Measurements from ENCODE around the gene GNGT1.

The GNGT1 gene

DNA sequence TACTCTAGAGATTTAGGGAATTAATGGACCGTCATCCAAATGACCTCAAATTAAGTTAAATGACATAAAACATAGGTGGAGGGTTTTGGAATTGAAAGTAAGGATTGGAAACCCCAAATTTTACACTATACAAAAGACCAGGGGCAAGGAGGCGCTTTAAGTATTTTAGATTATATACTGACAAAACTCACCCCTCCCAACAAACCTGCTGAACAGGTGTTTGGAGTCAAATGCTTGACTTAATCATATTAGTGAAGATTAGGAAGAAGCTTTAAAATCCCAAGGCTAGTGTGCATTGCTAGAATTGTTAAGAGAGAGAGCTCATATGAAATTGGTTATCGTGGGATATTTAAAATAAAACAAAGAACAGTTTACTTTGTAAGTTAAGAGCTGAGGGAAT, at the start of gene GNGT1:
Gene GNGT1, plus strand, starts transcription at position 301 of the 400 bp plus-strand sequence. CDS start 180 bp downstream, outside the sequence.
- in situ Hi-C loops (cut with MboI; ENCODE audit: low sequenced_read_pairs) = no loop called here

GRCh38 chr7:93858857-93859256, 47.5 kb upstream of the GNGT1 start:
- in situ Hi-C loops (cut with MboI; ENCODE audit: low sequenced_read_pairs) = no loop called here

- in situ Hi-C loops (cut with MboI; ENCODE audit: low sequenced_read_pairs) = no loop called here
Observed at GRCh38 chr7:93860261-93860660, 46.1 kb upstream of the GNGT1 start.

DNA sequence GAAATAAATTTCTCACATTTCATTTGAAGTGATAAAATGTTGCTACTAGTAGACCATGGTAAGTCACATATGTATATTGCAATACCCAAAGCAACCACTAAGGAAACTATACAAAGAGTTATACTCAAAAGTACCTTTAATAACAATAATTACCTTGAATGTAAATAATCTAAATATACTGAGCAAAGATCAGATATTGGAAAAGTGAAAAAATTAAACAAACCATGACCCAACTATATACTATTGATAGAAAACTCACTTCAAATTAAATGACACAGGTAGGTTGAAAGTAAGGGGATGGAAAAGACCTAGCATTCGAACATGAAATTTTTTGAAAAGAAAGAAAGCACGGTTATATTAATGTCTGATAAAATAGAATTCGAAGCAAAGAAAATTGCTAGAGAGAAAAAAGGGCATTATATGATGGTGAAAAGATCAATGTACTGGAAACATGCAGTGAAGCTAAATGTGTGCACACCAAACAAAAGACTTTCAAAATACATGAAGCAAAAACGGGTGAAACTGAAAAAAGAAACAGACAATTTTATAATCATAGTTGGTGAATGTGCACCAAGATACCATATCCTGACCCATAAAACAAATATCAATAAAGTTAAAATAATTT, 44.9 kb upstream of the GNGT1 start:
- in situ Hi-C loops (cut with MboI; ENCODE audit: low sequenced_read_pairs) = no loop called here

- in situ Hi-C loops (cut with MboI; ENCODE audit: low sequenced_read_pairs) = no loop called here
Observed at GRCh38 chr7:93862651-93863050, 43.7 kb upstream of the GNGT1 start.

DNA sequence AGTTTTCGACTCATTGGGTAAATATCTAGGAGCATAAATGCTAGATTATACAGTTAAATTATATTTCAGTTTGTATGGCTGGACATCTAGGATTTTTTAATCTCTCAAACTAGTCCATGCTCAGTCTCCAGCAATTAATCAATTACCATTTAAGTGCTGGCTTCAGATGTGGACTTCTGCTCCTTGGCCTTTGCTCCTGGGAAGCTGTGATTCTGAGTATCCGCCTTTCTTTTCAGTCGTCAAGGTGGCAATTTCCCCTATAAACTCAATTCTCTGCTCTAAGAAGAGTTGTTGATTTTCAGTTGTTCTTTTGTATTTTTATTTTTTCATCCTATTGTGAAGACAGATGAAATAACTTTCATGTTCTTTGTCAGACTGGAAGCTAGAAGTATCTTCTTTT, 39.5 kb upstream of the GNGT1 start:
- in situ Hi-C loops (cut with MboI; ENCODE audit: low sequenced_read_pairs) = no loop called here

DNA sequence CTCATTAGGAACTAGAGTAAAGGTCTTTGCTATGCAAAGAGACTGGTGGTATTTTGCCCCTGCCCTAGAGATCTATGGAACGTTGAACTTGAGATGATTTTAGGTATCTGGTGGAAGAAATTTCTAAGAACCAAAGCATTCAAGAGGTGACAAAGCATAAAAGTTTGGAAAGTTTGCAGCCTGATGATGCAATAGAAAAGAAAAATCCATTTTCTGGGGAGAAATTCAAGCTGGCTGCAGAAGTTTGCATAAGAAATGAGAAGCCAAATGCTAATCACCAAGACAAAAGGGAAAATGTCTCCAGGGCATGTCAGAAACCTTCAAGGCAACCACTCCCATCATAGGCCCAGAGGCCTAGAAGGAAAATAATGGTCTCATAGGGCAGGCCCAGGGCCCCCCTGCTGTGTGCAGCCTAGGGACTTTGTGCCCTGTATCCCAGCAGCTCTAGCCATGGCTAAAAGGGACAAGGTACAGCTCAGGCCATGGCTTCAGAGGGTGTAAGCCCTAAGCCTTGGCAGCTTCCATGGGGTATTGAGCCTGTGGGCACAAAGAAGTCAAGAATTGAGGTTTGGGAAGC, 32.3 kb upstream of the GNGT1 start:
- in situ Hi-C loops (cut with MboI; ENCODE audit: low sequenced_read_pairs) = no loop called here

- in situ Hi-C loops (cut with MboI; ENCODE audit: low sequenced_read_pairs) = no loop called here
Observed at GRCh38 chr7:93877742-93878141, 28.6 kb upstream of the GNGT1 start.

- in situ Hi-C loops (cut with MboI; ENCODE audit: low sequenced_read_pairs) = no loop called here
Observed at GRCh38 chr7:93879356-93879755, 27.0 kb upstream of the GNGT1 start.

GRCh38 chr7:93882468-93882867, 23.9 kb upstream of the GNGT1 start:
- in situ Hi-C loops (cut with MboI; ENCODE audit: low sequenced_read_pairs) = no loop called here

- in situ Hi-C loops (cut with MboI; ENCODE audit: low sequenced_read_pairs) = no loop called here
Observed at GRCh38 chr7:93883078-93883916, 23.1 kb upstream of the GNGT1 start.

DNA sequence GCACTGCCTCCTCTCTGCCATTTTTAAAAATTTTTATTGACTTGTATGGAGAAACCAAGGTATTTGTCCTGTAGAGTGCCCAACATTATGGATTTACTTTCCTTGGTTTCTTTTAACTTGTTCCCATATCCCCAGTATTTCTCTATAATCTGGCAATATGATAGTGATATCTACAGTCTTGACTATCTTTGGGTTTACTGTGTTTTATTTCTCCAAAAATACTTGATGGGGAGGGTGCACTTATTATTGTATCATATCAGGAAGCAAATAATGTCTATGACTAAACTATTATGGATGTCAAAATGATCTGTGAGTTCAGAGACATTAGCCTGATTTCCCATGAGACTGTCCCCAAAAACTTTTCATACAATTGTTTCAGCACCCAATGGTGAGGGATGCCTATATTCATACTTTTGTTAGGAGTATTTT, 22.4 kb upstream of the GNGT1 start:
- in situ Hi-C loops (cut with MboI; ENCODE audit: low sequenced_read_pairs) = no loop called here

DNA sequence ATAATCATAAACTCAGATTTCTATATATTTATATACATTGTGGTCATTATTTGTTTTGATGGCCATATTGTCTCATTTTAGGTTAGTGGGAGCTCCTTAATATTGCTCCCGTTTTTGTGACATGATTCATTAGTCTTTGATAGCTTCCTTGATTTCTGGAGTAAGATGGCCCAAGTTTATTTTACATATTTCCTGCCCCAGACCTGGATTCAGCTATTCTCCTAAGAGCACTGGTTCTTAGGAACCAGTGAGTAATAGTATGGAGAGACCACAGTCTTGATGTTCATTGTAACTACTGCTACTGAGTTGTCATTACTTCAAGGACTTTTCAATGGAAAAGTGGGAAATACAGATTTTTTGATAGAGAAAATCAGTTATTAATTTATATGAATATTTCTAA, 21.8 kb upstream of the GNGT1 start:
- in situ Hi-C loops (cut with MboI; ENCODE audit: low sequenced_read_pairs) = no loop called here

DNA sequence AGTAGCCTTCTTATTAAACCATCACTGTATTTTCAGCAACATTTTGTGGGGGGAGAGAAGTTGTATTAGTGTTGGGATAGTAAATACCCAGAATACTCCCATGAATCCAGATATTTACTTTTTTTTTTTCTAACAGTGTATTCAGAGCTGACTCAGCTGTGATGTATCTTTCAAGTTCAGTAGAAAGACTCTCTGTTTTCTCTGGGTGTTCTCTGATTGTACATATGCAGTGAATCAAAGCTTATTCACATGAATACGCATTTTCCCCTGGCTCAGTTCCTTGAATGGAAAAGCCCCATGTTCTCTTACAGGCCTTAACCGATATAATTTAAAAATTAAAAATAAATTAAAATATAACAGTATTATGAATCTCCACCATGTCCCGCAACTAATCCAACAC, 17.1 kb upstream of the GNGT1 start:
- in situ Hi-C loops (cut with MboI; ENCODE audit: low sequenced_read_pairs) = no loop called here

DNA sequence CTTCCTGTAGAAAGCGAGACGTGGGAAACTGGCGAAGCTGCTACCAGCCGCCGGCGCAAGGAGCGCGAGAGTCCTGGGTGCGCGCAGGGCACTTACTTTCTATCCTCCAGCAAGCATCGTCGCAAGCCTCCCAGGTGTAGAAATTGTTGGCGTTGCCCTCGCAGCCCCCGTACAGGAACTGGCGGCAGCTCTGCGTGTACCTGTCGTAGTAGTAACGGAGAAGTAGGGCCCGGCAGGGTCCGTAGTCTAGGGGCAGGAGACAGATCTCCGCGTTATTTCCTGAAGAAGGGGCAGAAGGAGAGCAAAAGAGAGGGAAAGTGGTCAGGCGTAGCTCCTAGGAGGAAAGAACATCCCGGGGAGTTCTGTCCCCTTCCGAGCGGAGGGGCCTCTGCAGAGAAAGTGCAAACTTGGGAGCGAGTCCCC, 16.3 kb upstream of the GNGT1 start:
- in situ Hi-C loops (cut with MboI; ENCODE audit: low sequenced_read_pairs) = no loop called here

- in situ Hi-C loops (cut with MboI; ENCODE audit: low sequenced_read_pairs) = no loop called here
Observed at GRCh38 chr7:93890464-93891068, 15.8 kb upstream of the GNGT1 start, which contains the start of gene TFPI2. TSS of gene TFPI2 (minus strand) at chr7:93890753. CDS start at chr7:93890678, 75 bp downstream.

DNA sequence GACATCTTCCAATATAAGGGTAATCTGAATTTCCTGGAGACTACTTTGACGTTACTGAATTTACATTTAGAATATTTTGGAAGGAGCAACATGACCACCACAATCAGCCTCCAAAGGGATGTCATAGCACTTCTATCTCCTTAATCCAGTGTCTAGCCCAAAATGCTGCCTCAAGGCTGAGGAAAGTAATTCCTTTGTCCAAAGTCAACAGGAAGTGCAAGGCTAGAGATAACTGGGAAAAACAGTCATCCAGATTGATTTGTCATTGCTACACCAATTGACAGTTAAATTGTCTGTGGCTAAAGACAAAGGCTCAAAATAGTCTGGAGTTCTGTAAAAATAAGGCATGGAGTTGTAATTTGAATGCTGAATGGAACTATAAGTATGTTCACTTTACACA, 11.9 kb upstream of the GNGT1 start:
- in situ Hi-C loops (cut with MboI; ENCODE audit: low sequenced_read_pairs) = no loop called here

GRCh38 chr7:93894966-93895640, 11.3 kb upstream of the GNGT1 start:
- in situ Hi-C loops (cut with MboI; ENCODE audit: low sequenced_read_pairs) = no loop called here

DNA sequence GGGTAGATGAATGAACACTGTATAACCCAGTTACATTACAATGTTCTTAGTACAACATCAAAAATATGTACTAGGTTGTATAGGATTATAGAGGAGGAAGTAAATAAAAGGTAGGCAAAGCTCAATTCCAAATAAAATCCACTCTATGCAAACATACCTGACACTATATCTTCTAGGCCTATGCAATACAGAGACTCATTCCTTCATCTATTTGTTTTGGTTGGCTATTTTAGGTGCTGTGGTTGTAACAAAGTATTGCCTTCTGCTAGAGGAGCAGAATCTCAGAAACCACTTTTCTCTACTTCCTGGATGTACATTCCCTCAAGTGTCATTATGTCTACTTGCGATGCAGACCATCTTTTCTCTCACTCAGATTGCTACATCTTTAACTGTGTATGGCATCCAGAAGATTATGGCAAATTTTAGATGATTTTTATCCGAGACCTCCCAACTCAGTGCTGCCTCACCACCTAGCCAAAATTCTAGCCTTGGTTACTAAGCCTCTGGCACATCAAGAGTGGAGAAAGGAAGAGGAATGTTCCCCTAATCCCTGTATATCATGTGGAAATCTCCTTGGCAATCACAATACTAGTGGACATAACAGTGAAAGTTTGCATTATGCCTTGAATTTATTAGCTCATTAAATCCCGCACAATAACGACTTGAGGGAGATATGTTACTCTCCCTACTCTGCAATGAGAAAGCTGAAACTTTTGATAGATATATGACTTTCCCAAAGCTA, 10.3 kb upstream of the GNGT1 start:
- in situ Hi-C loops (cut with MboI; ENCODE audit: low sequenced_read_pairs) = no loop called here

DNA sequence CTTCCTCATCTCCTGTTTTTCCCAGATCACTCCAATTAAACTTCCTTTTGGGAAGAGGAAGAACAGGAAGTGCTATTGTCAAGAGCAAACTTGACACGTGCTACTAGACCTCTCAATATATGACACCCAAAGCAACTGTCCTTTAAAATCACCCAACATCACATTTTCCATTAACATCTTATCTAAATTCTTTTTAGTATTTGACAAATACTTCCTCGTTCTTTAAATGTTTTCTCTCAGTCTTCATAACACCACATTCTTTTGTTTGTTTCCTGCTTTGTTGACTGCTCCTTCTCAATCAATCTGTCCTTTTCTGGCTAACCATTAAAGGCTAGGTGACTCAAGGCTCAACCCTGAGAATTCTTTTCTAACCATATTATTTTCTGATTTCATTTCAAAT, 8.7 kb upstream of the GNGT1 start:
- in situ Hi-C loops (cut with MboI; ENCODE audit: low sequenced_read_pairs) = no loop called here
